HFF-Myc (cell line): ENCODE results near the gene ADTRP.

ENCODE experiments used
- DNase-seq: peaks from one replicate; pipeline ENCODE4 v3.0.0-alpha.2; 2011; ENCODE audit warnings: low read depth; ENCODE audit errors: extremely low read depth
- H3K4me3 ChIP-seq: replicated peaks from 2 replicates; pipeline ENCODE4 v1.5.1; 2011; ENCODE audit warnings: low read depth, mild to moderate bottlenecking, control low read depth, low read length
- CTCF ChIP-seq: IDR thresholded peaks from 2 replicates; pipeline ENCODE4 v1.5.1; 2012; ENCODE audit warnings: mild to moderate bottlenecking, low read depth, low read length, control low read depth; ENCODE audit errors: missing control alignments

The ADTRP gene

GRCh38 chr6:11796829-11797228, 18.2 kb upstream of the ADTRP start:
- no peak for TF ChIP-seq CTCF
- no peak for DNase-seq
- no peak overlapping the region for H3K4me3 ChIP-seq

- no peak for DNase-seq
- no peak for TF ChIP-seq CTCF
- no peak overlapping the region for H3K4me3 ChIP-seq
These were observed 16.8 kb upstream of the ADTRP start for GRCh38 chr6:11795403-11795802.

GRCh38 chr6:11793277-11793676, 14.7 kb upstream of the ADTRP start:
- DNase-seq: no peak
- no peak overlapping the region for H3K4me3 ChIP-seq
- TF ChIP-seq CTCF: no peak

- no peak for DNase-seq
- no peak overlapping the region for H3K4me3 ChIP-seq
- no peak for TF ChIP-seq CTCF
These were observed 12.9 kb upstream of the ADTRP start for GRCh38 chr6:11791354-11792107.

GRCh38 chr6:11789744-11790143, 11.1 kb upstream of the ADTRP start:
- TF ChIP-seq CTCF: no peak
- H3K4me3 ChIP-seq: no peak overlapping the region
- DNase-seq: no peak

GRCh38 chr6:11788043-11788442, 9.4 kb upstream of the ADTRP start:
- no peak overlapping the region for H3K4me3 ChIP-seq
- TF ChIP-seq CTCF: no peak
- DNase-seq: no peak
